ENCODE measurements around the gene SPOUT1. TPM values are rescaled to one million over a fixed set of nuclear protein-coding genes. Genes with fewer than 3 reads are reported as not detected.

The SPOUT1 gene
- total and polyA plus RNA-seq, 10 of the 15 experiments (the other 5 are each of a cell fraction or from before 2014, with no cell fraction given): 5.7 to 95.0 (median 40.6) TPM

GRCh38 chr9:128785427-128785826 is 44.2 kb downstream of the SPOUT1 start (continued):
- no peak for TF ChIP-seq KDM1A (IDR thresholded peaks at IDR 0.05; ENCODE audit: borderline replicate concordance)
- no peak for TF ChIP-seq ATF3 (IDR thresholded peaks at IDR 0.05; ENCODE audit: borderline replicate concordance, extremely low read depth, low read depth, low read length)
- TF ChIP-seq POLR2AphosphoS2 (IDR thresholded peaks at IDR 0.05; ENCODE audit: low read depth, low read length): no peak
- TF ChIP-seq STAT3 (IDR thresholded peaks at IDR 0.05; ENCODE audit: low read depth, low read length): no peak

- Histone ChIP-seq H3K9me3 (replicated peaks; ENCODE audit: control insufficient read depth, insufficient read depth, low read length) (peaks cover 6% of the 10 kb centered on the region; the same call in 2 of the 3 replicates), H3K27ac (ENCODE audit: control insufficient read depth, insufficient read depth) (no peak overlapping the region), H3K4me2 (ENCODE audit: control insufficient read depth, insufficient read depth) (no peak overlapping the region), H4K20me1 (ENCODE audit: control insufficient read depth, insufficient read depth) (no peaks in the 10 kb centered on the region), H2AFZ (ENCODE audit: control insufficient read depth, low read depth, low read length) (no peak overlapping the region), H3K79me2 (ENCODE audit: control insufficient read depth, insufficient read depth, low read length) (peaks cover 8% of the 10 kb centered on the region), H3K27me3 (replicated peaks in 1 of 2; ENCODE audit: control insufficient read depth in 2 of 2, insufficient read depth in 2 of 2, low read length in 1 of 2) (no peaks in the 10 kb centered on the region), H3K9ac (ENCODE audit: control insufficient read depth, insufficient read depth, low read length) (no peak overlapping the region), H3K4me3 (no peak overlapping the region), H3K36me3 (ENCODE audit: control insufficient read depth in 2 of 2, insufficient read depth in 2 of 2, low read length in 1 of 2) (no peaks in the 10 kb centered on the region), H3K4me1 (ENCODE audit: control insufficient read depth, insufficient read depth, low read length) (peaks cover 7% of the 10 kb centered on the region)
- in situ Hi-C loops (cut with MboI): no loop called here
- WGBS (ENCODE audit: insufficient coverage, insufficient replicate concordance, low lambda C conversion rate, missing lambda C conversion rate): 83% methylated on average over 1 of the region's 1 CpG
- ATAC-seq (no peak), FAIRE-seq (no peak), DNase-seq (ENCODE audit: low read depth, low spot score) (no peak)
- TF ChIP-seq ASH2L (IDR thresholded peaks at IDR 0.05; ENCODE audit: borderline replicate concordance, low read depth) (no peak), ETV6 (conservative IDR thresholded peaks at IDR 0.05 in 1 of 2, IDR thresholded peaks at IDR 0.05 in 1 of 2; ENCODE audit: borderline replicate concordance in 1 of 2, low read depth in 1 of 2) (no peak), SKIL (IDR thresholded peaks at IDR 0.05; ENCODE audit: low read depth, poor library complexity, severe bottlenecking) (no peak), RFX5 (IDR thresholded peaks at IDR 0.05; ENCODE audit: low read depth, low read length) (no peak), SREBF2 (IDR thresholded peaks at IDR 0.05; ENCODE audit: low read length) (no peak), ZZZ3 (IDR thresholded peaks at IDR 0.05; ENCODE audit: control insufficient read depth, insufficient read length, low read depth) (no peak), CREB1 (IDR thresholded peaks at IDR 0.05; ENCODE audit: low read depth) (no peak), CBX5 (IDR thresholded peaks at IDR 0.05; ENCODE audit: low read depth) (no peak)
- TF ChIP-seq, protein P1, sequence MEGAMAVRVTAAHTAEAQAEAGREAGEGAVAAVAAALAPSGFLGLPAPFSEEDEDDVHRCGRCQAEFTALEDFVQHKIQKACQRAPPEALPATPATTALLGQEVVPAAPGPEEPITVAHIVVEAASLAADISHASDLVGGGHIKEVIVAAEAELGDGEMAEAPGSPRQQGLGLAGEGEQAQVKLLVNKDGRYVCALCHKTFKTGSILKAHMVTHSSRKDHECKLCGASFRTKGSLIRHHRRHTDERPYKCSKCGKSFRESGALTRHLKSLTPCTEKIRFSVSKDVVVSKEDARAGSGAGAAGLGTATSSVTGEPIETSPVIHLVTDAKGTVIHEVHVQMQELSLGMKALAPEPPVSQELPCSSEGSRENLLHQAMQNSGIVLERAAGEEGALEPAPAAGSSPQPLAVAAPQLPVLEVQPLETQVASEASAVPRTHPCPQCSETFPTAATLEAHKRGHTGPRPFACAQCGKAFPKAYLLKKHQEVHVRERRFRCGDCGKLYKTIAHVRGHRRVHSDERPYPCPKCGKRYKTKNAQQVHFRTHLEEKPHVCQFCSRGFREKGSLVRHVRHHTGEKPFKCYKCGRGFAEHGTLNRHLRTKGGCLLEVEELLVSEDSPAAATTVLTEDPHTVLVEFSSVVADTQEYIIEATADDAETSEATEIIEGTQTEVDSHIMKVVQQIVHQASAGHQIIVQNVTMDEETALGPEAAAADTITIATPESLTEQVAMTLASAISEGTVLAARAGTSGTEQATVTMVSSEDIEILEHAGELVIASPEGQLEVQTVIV (IDR thresholded peaks at IDR 0.05; ENCODE audit: borderline replicate concordance, partially characterized antibody): no peak
- intact Hi-C loops (cut with micrococcal nuclease; ENCODE audit: unreplicated experiment): no loop called here
- BruUV-seq (replicated peaks): no TSS peak
- CTCF ChIA-PET: interaction anchor here (0.7 kb wide), 1 partner anchor 81 kb away, joined by 3 read pairs; the partner anchor contains the start of gene PKN3
- RAD21 ChIA-PET (ENCODE audit: unreplicated experiment): no interaction called here
- SMC1A ChIA-PET (ENCODE audit: uncharacterized antibody, unreplicated experiment): no interaction called here
- POLR2A ChIA-PET: no interaction called here
These were observed 46.9 kb downstream of the SPOUT1 start for GRCh38 chr9:128782669-128783068.

Data from GM12878 (cell line).